Erythroblast (primary cell): ENCODE measurements around the gene UNCX.

Experiments used
- GATA1 ChIP-seq: IDR thresholded peaks from 2 replicates; pipeline ENCODE4 v1.6.1; 2011; ENCODE audit warnings: low read depth, mild to moderate bottlenecking, control low read depth, low read length, moderate library complexity
- POLR2A ChIP-seq: IDR thresholded peaks from 2 replicates; pipeline ENCODE4 v1.6.1; 2011; ENCODE audit warnings: mild to moderate bottlenecking, low read length

GRCh38 chr7:1251796-1252539 is 19.3 kb downstream of the UNCX start:
- TF ChIP-seq POLR2A (no peak), GATA1 (no peak)
